SK-N-SH treated with all-trans-retinoic acid at 6 μM for 48 hours (cell line): ENCODE measurements around the gene MCEMP1.

Experiments used
- ATAC-seq: fragments of 200-7000 bp; cut with Tn5 transposase; 3 replicates; pipeline ENCODE4 v1.9.1; 2020; ENCODE audit warnings: mild to moderate bottlenecking, moderate library complexity
- ARNTL ChIP-seq: fragments of 450-650 bp; formaldehyde crosslinking; IDR thresholded peaks from 2 replicates; pipeline ENCODE4 v1.5.0; 2020; ENCODE audit warnings: low read depth, mild to moderate bottlenecking, moderate library complexity, borderline replicate concordance
- BACH2 ChIP-seq: fragments of 250-450 bp; sonication (Bioruptor Pico); IDR thresholded peaks from 2 replicates; pipeline ENCODE4 v1.9.0; 2021; ENCODE audit warnings: mild to moderate bottlenecking, borderline replicate concordance
- CSDC2 ChIP-seq: fragments of 250-450 bp; sonication (Bioruptor Pico); IDR thresholded peaks from 2 replicates; pipeline ENCODE4 v1.5.0; 2020; ENCODE audit warnings: mild to moderate bottlenecking, moderate library complexity
- CSRNP3 ChIP-seq: fragments of 250-450 bp; sonication (Bioruptor Pico); IDR thresholded peaks from 2 replicates; pipeline ENCODE4 v1.5.1; 2021; ENCODE audit warnings: mild to moderate bottlenecking, moderate library complexity
- GLIS3 ChIP-seq: fragments of 250-450 bp; sonication (Bioruptor Pico); IDR thresholded peaks from 2 replicates; pipeline ENCODE4 v1.5.0; 2020; ENCODE audit warnings: mild to moderate bottlenecking, moderate library complexity
- ISL1 ChIP-seq: fragments of 250-450 bp; sonication (Bioruptor Pico); IDR thresholded peaks from 2 replicates; pipeline ENCODE4 v2.1.2; 2022; ENCODE audit warnings: mild to moderate bottlenecking, moderate library complexity
- OSR1 ChIP-seq: fragments of 250-450 bp; sonication (Bioruptor Pico); IDR thresholded peaks from 2 replicates; pipeline ENCODE4 v1.8.0; 2022; ENCODE audit warnings: moderate library complexity, mild to moderate bottlenecking, inconsistent platforms
- SNAI2 ChIP-seq: fragments of 250-450 bp; sonication (Bioruptor Pico); IDR thresholded peaks from 2 replicates; pipeline ENCODE4 v1.5.0; 2020; ENCODE audit warnings: mild to moderate bottlenecking, moderate library complexity
- ZC3H10 ChIP-seq: fragments of 250-450 bp; sonication (Bioruptor Pico); IDR thresholded peaks from 2 replicates; pipeline ENCODE4 v1.5.1; 2021; ENCODE audit warnings: mild to moderate bottlenecking, moderate library complexity
- ZNF70 ChIP-seq: fragments of 450-650 bp; formaldehyde crosslinking; IDR thresholded peaks from 2 replicates; pipeline ENCODE4 v1.5.0; 2020; ENCODE audit warnings: mild to moderate bottlenecking, moderate library complexity
- ZNF8 ChIP-seq: fragments of 450-650 bp; formaldehyde crosslinking; IDR thresholded peaks from 2 replicates; pipeline ENCODE4 v1.5.0; 2020; ENCODE audit warnings: mild to moderate bottlenecking, moderate library complexity
- TF ChIP-seq, protein P1 (sequence below): fragments of 250-450 bp; sonication (Bioruptor Pico); IDR thresholded peaks from 2 replicates; pipeline ENCODE4 v1.8.0; 2020; ENCODE audit warnings: mild to moderate bottlenecking, moderate library complexity, borderline replicate concordance
- TF ChIP-seq, protein P2 (sequence below): fragments of 250-450 bp; sonication (Bioruptor Pico); IDR thresholded peaks from 2 replicates; pipeline ENCODE4 v1.5.0; 2020; ENCODE audit warnings: mild to moderate bottlenecking, moderate library complexity

Gene MCEMP1

GRCh38 chr19:7629347-7630054, 47.4 kb upstream of the MCEMP1 start, which contains the start of the genes PET100 and XAB2:
Gene PET100 (plus strand): TSS chr19:7629793. CDS start chr19:7629834, 41 bp downstream.
Gene XAB2 (minus strand): TSS chr19:7629545. CDS start chr19:7629527, 18 bp downstream.
- TF ChIP-seq, protein P1, sequence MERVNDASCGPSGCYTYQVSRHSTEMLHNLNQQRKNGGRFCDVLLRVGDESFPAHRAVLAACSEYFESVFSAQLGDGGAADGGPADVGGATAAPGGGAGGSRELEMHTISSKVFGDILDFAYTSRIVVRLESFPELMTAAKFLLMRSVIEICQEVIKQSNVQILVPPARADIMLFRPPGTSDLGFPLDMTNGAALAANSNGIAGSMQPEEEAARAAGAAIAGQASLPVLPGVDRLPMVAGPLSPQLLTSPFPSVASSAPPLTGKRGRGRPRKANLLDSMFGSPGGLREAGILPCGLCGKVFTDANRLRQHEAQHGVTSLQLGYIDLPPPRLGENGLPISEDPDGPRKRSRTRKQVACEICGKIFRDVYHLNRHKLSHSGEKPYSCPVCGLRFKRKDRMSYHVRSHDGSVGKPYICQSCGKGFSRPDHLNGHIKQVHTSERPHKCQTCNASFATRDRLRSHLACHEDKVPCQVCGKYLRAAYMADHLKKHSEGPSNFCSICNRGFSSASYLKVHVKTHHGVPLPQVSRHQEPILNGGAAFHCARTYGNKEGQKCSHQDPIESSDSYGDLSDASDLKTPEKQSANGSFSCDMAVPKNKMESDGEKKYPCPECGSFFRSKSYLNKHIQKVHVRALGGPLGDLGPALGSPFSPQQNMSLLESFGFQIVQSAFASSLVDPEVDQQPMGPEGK (CRISPR knock-in tag), result no peak
- TF ChIP-seq ZNF8 (CRISPR knock-in tag) (no peak), ZNF70 (CRISPR knock-in tag) (no peak), CSDC2 (CRISPR knock-in tag) (no peak), ISL1 (CRISPR knock-in tag) (no peak)
- peak; percentile 98 for ATAC-seq

- ATAC-seq, result no peak
- TF ChIP-seq, protein P2, sequence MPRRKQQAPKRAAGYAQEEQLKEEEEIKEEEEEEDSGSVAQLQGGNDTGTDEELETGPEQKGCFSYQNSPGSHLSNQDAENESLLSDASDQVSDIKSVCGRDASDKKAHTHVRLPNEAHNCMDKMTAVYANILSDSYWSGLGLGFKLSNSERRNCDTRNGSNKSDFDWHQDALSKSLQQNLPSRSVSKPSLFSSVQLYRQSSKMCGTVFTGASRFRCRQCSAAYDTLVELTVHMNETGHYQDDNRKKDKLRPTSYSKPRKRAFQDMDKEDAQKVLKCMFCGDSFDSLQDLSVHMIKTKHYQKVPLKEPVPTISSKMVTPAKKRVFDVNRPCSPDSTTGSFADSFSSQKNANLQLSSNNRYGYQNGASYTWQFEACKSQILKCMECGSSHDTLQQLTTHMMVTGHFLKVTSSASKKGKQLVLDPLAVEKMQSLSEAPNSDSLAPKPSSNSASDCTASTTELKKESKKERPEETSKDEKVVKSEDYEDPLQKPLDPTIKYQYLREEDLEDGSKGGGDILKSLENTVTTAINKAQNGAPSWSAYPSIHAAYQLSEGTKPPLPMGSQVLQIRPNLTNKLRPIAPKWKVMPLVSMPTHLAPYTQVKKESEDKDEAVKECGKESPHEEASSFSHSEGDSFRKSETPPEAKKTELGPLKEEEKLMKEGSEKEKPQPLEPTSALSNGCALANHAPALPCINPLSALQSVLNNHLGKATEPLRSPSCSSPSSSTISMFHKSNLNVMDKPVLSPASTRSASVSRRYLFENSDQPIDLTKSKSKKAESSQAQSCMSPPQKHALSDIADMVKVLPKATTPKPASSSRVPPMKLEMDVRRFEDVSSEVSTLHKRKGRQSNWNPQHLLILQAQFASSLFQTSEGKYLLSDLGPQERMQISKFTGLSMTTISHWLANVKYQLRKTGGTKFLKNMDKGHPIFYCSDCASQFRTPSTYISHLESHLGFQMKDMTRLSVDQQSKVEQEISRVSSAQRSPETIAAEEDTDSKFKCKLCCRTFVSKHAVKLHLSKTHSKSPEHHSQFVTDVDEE (CRISPR knock-in tag), result no peak
- no peak for TF ChIP-seq ZNF8 (CRISPR knock-in tag)
These were observed 45.3 kb upstream of the MCEMP1 start for GRCh38 chr19:7631577-7631976.

DNA sequence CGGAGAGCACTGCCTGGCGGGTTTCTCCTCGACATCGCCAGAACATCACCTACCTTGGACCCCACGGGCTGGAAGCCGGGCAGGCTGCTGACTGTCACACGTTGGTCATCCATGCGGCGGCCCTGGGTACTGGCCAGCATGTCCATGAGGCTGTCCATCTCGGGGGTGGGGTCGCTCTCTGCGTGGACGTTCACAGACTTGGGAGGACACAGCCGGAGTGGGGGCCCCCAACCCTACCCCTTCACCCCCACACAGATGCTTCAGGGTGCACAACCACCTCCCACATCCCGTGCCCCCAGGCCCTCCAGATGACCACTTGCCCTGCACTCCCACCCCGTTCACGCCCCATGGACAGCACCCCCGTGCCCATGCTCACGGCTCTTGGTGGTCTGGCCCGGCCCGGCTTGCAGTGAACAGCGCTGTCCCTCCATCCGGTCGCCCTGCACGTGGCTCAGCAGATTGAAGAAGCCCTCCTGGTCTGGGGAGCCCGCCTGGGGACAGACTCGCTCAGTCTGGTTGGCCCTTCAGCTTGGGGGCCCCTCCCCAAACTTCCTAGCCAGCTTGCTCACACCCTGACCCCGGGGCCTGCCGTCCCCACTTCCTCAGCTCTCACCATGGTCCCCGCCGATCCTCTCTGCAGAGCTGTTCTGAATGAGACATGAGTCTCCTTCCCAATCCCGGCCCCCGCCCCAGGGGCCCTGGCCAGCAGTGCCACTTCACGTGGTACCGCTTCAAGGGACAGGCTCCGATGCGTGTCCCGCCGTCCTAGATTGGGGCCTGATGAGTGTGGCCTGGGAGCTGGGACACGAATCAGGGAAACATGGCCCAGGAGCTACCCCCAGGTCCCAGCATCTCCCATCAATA, 44.3 kb upstream of the MCEMP1 start:
- TF ChIP-seq ARNTL (CRISPR knock-in tag), result no peak
- no peak for TF ChIP-seq GLIS3 (CRISPR knock-in tag)
- no peak for TF ChIP-seq BACH2 (CRISPR knock-in tag)
- TF ChIP-seq, protein P2 (CRISPR knock-in tag), result no peak
- no peak for TF ChIP-seq CSRNP3
- TF ChIP-seq SNAI2 (CRISPR knock-in tag), result no peak
- TF ChIP-seq, protein P1 (CRISPR knock-in tag), result no peak
- no peak for TF ChIP-seq ZC3H10 (CRISPR knock-in tag)
- TF ChIP-seq, all 23 proteins: peak for 0
- ATAC-seq, result no peak

DNA sequence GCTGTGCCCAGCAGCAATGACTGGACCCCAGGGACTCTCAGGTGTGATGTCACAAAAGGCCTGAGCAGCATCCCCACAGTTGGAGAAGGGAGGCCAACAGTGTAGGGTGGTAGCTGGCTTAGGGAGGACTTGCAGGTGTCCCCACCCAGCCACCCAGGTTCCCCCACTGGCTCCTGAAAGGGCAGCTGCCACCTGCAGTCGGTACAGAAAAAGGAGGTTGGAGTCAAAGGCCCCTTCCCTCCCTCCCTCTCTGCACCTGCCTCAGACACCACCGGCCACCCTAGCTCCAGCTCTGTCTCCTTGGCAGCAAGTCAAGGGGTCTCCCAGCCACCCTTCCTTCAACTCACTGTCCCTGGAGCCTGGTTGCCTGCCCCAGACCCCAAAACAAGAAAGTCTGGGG, 43.2 kb upstream of the MCEMP1 start, which contains the start of gene PCP2:
Gene PCP2 (minus strand): TSS at position 22 of the 400 bp plus-strand sequence. CDS start 262 bp downstream, outside the sequence.
- ATAC-seq, result no peak
- no peak for TF ChIP-seq ZNF70 (CRISPR knock-in tag)
- no peak for TF ChIP-seq OSR1
- TF ChIP-seq, all 23 proteins: peak for 0
